Measurements from ENCODE around the gene CCDC187. TPM values are rescaled to one million over a fixed set of nuclear protein-coding genes. Genes with fewer than 3 reads are reported as not detected.
A peak's percentile ranks its signal among the peaks of the same experiment; 100 is the strongest.

Gene CCDC187
- polyA plus RNA-seq, 3 donors = 1.7 to 4.5 (median 2.3) TPM

DNA sequence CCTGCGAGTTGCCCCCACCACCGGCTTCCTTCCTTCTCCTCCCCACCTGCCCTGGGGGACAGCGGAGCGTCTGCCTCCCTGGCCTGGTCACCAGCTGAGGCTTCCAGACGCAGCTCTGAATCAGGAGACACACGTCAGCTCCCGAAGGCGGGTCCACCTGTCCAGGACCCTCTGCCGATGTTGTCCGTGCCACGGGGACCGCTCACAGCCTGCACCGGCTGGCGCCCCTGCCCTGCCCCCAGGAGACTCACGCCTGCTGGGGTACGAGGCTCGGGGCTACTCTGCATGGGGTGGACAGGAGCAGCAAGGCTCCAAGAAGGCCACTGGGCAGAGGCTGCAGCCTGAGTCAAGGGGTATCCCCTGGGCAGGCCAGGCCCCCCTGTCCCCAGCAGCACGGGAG lies 1.9 kb upstream of the CCDC187 start:
- DNase-seq (ENCODE audit: extremely low read depth in 1 of 11, low read depth in 9 of 11, low spot score in 4 of 11) = no peak

DNA sequence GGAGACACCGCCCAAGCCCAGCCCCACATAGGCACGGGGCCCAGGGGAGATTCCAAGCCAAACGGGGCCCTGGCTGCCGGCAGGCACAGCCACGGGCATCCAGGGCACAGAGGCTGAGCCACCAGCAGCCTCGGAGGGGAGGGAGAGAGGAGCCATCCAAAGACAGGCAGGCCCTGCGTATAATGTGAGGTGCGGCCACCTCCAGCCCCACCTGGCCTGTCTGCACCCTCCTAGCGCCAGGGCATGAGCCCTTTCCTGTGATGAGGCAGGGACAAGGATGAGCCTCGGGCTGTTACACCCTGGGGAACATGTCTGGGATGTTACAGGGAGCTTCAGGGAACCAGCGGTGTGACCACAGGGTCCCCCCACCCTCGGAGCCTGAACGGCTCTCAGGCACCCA lies 1.1 kb upstream of the CCDC187 start:
- DNase-seq (ENCODE audit: extremely low read depth in 1 of 11, low read depth in 9 of 11, low spot score in 4 of 11) = no peak

DNA sequence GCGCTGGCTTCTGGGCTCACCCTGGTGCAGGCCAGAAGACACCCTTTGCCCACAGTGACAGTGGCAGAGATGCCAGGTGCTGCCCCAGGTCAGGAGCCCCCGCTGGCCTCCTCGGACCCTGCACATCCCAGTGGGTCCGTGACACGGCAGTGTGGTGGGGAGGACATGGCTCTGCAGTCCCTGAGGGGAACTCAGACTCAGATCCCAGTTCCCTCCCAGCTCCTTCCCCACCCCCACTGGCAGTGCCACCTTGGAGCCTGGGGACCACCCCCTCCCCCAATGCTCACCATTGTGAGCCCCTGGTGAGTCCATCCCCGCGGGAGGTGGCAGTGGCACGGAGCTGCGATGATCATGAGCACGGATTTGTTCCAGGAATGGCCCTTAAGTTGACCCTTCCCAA lies 562 bp upstream of the CCDC187 start:
- no peak for DNase-seq (ENCODE audit: extremely low read depth in 1 of 11, low read depth in 9 of 11, low spot score in 4 of 11)

DNA sequence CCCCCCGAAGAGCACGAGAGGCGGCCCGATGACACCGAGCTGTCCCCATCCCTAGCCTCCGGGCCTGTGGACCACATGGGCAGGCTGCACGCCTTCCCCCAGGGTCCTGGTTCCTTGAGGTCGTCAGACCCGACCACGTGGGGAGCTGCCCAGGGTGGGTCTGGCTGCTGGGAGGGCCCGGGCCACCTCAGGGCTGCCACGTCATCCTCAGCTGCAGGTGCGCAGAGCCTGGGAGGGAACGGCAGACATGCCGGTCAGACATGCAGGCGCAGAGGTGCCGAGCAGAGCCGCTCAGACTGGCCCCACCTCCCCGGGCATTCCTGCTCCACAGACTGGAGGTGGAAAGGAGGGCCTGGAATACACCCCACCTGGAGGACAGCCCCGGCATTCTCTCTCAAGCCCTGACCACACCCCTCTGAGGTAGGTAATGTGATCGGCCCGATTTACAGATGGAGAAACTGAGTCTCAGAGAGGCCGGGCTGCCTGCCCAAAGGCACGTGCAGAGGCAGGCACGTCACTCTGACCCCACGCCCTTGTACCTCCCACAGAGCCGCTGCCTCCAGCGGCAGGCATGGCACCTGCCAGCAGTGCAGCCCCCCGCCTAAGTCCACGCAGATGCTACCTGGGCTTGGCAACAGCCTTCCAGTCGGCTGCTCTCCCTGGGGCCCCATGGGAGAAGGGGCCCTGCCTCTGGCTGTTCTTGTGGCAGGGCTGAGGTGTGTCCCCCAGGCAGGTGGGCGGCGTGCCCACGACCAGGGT lies 649 bp downstream of the CCDC187 start:
- DNase-seq (ENCODE audit: extremely low read depth in 1 of 11, low read depth in 9 of 11, low spot score in 4 of 11) = no peak

DNA sequence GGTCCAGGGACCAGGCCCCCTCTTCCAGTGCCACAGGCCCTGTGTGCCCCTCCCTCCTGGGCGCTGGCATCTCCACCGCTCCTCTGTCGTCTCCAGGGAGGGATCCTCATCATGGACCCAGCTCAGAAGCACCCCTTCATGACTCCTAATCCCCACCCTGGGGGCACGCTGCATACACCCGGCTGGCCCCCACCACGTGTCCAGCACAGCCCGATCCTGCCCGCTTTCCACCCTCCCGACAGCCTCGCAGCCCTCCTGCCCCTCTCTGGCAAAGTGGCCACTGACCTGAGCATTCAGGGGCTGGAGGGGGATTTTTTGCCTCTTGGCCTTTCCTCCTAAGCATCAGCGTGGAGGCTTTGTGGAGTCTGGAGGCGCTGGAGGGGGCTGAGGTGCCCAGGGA lies 1.4 kb downstream of the CCDC187 start:
- no peak for DNase-seq (ENCODE audit: extremely low read depth in 1 of 11, low read depth in 9 of 11, low spot score in 4 of 11)

DNA sequence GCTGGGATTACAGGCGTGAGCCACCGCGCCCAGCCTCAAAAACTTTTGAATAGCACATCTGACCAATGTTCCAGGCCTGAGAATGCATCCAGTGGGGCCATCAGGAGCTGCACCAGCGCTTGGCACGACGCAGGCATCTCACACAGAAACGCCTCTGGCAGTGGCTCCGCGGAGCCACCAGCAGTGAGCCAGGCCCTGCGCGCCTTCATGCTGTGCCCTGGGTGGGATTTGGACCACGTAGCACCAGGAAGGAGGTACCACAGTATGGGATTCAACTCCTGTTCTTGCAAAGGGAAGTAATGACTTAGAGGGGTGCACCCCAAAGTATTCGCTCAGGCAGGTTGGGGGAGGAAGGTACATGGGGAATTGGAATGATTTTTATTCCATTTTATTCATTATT lies 3.0 kb downstream of the CCDC187 start:
- no peak for DNase-seq (ENCODE audit: extremely low read depth in 1 of 11, low read depth in 9 of 11, low spot score in 4 of 11)

DNA sequence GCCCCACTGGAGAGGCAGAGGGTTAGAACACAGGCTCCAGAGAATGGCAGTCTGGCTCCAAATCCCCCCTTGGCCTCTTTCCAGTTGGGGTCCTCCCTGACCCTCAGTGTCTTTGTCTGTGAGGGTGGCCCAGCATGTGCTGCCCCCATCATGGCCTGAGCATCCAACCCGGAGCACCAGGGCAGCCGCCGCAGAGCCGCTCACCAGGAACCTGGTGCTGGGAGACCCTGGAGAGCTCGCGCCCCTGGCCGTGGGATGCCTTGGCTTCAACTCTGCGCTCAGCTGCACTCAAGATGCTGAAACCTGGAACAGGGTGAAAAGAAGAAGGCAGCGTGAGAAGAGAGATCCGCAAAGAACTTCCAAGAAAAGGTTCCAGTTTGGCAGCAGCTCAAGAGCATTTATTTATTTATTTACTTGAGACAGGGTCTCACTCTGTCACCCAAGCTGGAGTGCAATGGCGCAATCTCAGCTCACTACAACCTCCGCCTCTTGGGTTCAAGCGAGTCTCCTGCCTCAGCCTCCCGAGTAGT lies 3.8 kb downstream of the CCDC187 start:
- no peak for DNase-seq (ENCODE audit: extremely low read depth in 1 of 11, low read depth in 9 of 11, low spot score in 4 of 11)

DNA sequence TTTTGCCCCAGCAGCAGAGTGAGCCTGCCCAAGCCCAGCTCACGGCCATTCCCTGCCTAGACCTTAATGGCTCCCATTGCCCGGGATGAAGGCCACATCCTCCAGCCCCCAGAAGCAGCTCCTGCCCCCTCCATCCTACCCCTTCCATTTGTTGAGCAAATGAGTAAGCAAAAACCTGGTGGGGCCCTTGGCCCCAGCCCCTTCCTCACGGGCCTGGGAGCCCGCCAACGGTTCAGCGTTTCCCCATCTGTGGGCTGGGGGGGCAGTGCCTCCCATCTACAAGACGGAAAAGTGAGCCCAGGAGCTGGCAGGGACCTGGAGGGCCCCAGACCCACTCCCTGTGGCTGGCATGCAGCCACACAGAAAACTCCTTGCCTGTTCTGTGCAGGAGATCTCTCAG lies 4.4 kb downstream of the CCDC187 start:
- DNase-seq (ENCODE audit: extremely low read depth in 1 of 11, low read depth in 9 of 11, low spot score in 4 of 11) = no peak

DNA sequence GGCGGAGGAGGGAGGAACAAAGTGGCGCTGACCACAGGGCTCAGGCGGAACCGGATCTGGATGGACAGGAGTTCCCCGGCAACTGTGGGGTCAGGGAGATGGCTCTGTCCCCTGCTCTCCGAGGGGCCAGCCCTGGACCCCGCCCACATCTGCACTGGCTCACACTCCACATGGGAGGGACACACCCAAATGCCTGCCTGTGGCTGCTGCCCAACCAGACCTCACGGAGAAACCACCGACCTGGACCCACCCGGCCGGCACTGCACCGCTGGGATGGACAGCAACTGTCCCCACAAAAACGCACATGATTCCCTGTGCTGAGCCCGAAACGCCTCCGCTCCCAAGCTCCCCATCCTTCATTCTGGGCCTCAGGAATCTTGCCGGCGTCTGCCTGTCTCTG lies 4.8 kb downstream of the CCDC187 start:
- DNase-seq (ENCODE audit: extremely low read depth in 1 of 11, low read depth in 9 of 11, low spot score in 4 of 11) = no peak

DNA sequence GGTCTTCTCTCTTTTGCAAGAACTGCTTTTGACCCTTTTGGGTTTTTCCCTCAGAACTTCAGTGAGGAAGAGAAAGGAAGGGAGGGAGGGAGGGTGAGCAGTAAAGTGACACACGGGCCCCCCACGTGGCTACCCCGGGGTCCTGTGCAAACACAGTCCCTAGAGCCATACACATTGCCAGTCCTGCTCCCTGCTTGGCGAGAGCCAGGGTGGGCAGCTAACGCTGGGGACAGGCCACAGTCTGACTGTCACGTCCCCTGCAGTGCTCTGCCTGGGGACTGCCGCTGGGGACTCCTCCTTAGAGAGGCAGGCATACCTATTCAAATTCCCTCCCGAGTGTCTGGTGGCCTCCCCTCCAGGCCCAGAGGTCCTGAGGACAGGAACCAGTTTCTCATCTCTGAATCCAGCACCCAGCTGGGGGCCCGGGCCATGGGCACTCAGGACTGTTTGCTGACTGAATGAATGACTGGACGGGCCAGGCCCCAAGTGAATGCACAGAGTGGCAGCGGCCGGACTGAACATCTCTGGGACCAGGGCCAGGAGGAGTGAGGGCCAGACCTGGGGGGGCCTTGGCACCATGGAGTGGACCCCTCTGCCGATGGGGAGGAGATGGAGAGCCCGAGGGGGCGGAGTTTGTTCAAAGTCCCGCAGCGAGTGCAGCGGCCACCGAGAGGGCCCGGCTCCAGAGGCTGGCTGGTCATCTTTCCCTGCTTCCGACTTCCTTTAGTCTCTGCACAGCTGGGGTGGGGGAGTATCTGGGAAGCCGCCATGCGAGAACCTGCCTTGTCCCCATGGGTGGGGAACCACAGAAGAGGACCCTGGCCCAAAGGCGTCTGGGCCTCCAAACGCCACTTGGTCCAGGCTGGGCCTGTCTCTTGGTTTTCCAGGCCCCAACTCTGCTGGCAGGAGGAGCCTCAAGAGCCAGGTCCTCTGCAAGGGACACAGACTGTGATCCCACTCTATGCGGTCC lies 5.8 kb downstream of the CCDC187 start:
- DNase-seq (ENCODE audit: extremely low read depth in 1 of 11, low read depth in 9 of 11, low spot score in 4 of 11) = no peak

DNA sequence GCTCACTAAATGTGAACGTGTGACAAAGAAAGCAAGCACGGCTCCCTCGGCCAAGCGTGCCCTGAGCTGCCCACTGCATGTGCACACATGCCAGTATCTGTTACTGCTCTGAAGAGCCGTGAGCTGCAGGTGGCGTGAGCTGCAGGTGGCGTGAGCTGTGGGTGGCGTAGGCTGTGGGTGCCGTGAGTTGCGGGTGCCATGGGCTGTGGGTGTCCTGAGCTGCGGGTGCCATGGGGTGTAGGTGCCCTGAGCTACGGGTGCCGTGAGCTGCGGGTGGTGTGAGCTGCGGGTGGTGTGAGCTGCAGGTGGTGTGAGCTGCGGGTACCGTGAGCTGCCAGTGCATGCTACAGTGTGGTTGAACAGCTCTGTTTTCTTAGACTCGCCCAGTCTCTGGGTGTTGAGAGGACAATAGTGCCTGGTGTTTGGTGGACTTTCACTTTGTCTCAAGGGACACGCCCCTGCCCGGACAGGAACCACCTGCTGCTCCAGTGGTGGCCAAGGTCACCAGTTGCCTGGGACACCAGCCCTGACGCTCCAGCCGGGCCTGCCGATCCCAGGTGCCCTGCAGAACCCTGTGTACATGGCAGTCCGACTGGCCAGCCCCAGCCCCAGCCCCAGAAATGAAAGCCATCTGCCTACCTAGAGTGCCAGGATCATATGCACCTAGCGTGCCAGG lies 6.7 kb downstream of the CCDC187 start:
- no peak for DNase-seq (ENCODE audit: extremely low read depth in 1 of 11, low read depth in 9 of 11, low spot score in 4 of 11)

DNA sequence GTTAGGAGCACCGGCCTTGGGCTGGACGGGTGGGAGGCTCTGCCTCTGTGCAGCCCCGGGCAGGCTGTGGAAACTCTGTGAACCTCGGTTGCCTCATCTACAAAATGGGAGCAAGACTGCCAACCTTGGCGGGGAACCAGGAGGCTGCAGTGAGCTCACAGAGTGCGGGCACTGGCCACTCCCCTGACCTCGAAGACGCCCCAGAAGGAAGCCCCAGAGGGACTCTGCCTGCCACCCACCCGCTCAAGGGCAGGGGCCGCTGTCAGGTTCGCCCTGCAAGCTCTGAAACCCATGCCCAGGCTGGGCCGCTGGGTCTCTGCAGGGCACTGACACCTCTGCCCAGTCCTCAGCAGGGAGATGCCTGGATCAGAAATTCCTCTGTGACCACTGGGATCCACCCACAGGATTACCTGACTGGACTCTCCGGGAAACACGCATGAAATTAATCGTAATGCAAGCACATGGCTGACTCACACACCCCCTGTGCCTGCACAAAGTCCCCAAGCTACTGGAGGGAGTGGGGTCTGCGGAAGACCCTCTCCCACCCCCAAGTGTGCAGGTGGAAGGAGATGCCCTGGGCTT lies 7.4 kb downstream of the CCDC187 start:
- no peak for DNase-seq (ENCODE audit: extremely low read depth in 1 of 11, low read depth in 9 of 11, low spot score in 4 of 11)

DNA sequence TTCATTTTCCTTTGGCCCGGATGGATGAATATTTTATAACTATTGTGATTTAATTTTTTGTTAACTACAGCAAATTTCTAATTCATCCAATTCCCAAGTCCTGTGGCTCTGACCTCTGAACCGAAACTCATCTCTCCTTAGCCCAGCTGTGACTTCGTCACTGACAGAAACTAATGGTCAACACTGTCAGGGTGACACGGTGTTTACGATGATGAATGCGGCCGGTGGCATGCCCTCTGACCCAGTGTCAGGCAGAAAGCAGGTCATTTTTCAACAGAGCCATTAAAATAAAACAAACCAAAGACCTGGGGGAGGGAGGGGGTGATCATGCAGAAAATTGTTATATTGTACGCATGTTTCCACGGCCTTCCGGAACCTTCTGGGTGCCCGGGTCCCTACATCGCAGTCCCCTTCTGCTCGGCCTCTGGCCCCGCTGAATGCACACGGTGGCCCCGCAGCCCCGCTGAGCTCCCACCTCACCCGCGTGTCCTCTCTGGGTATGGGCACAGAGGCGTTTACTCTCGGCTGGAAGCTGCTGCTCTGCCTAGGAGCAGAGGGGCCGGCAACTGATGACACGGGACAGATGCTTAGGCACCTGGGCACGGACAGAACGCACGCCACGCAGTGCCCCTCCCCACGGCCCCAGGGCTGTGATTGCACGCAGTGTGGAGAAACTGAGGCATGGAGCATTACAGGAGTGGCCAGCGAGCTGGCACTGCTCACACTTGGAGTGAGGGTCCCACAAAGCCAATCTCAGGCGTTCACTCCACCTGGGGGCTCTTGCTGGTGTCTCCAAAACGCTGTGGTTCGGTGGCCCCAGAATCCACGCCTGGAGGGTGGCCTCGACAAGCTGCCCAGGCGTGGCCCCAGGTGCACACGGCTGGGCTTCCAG lies 8.1 kb downstream of the CCDC187 start:
- DNase-seq (ENCODE audit: extremely low read depth in 1 of 11, low read depth in 9 of 11, low spot score in 4 of 11) = peak in 3 of 11 donors; percentile 28 to 56 (median 36)

DNA sequence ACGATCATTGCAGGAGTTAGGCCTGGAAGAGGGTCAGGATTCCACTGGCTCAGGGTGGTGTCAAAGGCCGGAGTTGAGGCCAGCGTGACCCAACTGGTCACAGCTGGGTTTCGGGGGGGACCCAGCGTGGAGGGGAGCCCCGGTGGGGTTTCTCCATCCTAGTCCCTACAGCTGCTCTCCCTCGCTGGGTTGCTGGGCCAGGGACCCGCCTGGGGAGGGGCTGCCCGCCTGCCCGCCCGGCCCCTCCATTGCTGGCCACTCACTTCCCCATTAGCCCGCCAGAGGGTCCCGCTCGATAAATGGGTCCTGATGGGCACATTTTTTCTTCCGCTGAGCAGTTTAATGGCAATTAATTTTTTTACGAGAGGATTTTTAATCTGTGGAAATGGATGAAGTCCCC lies 8.8 kb downstream of the CCDC187 start:
- no peak for DNase-seq (ENCODE audit: extremely low read depth in 1 of 11, low read depth in 9 of 11, low spot score in 4 of 11)

DNA sequence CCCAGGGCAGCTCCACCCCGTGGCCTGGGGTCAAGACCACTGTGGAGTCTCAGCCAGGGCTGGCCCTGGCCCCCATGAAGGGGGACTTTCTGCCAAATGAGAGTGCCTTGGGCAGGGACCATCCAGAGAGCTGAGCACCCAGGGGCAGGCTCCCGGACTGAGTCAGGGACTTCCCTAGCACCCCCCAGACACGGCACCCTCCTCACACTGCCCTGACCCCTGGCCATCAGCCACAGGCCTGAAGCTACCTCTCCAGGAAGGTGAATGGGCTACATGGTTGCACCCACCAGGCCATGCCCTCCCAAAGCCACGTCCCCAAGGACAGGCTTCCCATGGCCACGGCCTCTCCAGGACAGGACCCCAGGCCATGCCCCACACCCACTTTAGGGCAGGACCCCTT lies 9.5 kb downstream of the CCDC187 start:
- no peak for DNase-seq (ENCODE audit: extremely low read depth in 1 of 11, low read depth in 9 of 11, low spot score in 4 of 11)

DNA sequence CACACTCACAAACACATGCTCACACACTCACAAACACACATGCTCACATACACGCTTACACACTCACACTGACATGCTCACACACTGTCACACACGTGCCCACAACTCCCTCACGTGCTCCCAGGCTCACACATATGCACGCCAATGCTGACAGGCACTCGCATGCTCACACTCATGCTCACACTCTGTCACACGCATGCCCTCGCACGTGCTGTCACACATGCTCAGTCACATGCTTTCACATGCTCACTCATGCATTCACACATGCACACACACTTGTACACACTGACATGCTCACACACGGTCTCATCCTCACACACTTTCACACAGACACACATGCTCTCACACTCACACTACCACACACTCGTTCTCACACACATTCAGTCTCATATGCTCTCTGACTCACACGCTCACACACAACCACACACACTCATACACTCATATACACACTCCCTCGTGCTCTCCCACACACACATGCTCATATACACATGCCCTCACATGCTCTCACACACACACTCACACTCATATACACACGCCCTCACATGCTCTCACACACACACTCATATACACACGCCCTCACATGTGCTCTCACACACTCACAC lies 10.3 kb downstream of the CCDC187 start:
- DNase-seq (ENCODE audit: extremely low read depth in 1 of 11, low read depth in 9 of 11, low spot score in 4 of 11) = no peak

DNA sequence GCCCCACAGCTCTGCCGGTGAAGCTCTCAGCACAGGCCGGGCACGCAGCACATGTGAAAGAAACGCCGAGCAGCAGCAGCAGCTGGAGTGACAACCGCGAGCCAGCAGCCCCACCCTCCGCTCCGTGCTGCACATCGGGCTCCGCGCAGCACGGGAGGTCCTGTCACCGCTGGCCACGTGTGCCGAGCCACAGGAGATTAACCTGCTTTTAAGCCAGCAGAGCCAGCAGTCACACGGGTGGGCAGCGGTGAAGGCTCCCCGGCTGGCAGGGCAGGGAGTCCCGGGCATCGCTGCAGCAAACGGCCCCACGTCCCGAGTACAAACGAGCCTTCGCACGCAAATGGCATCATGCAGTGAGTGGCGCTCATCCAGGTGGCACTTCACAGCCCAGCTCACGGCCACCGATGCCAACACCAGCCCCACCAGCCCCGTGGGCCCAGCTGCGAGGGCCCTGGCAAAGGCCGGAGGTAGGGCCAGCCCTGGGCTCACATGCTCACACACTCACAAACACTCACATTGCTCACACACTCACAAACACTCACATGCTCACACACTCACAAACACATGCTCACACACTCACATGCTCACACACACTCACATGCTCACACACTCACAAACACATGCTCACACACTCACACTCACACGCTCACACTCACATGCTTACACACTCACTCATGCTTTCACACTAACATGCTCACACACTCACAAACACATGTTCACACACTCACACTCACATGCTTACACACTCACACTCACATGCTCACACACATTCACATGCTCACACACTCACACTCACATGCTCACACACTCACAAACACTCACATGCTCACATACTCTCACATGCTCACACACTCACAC lies 11.1 kb downstream of the CCDC187 start:
- DNase-seq (ENCODE audit: extremely low read depth in 1 of 11, low read depth in 9 of 11, low spot score in 4 of 11) = no peak
